Measurements from ENCODE around the gene MAP4K3.

The MAP4K3 gene

DNA sequence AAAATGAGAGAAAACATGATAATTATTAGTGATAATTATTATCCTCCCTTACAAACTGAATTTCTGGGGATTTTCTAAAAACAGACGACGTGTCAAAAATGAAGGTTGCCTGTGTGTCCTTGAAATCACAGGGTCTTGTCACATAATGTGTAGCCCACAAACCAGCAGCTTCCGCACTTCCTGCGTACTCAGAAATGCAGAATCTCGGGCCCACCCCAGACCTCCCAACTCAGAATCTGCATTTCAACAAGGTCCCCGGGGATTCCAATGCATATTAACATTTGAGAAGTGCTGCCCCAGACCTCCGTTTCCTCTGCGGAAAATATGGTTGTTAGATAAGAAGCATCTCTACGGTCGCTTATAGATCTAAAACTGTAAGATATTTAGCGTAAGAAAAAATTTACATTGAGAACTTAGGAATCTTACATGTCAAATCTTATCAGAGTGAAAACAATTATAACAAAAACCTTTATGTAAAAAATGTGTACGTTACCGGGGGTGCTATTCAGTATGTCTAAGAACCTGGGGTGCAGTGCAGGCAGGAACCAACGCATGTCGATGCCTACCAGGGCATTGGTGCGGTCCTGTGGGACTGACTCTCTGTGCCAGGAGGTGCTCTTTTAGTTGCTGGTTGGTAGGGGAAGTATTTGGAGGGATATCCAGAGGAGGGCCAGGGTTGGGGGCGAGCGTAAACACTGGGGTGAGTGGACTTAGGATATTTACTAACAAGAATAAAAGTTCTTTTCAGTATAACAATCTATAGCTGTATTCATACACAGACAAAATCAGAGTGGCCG, 208.5 kb downstream of the MAP4K3 start:
- DNase-seq, result peak; percentile 54

DNA sequence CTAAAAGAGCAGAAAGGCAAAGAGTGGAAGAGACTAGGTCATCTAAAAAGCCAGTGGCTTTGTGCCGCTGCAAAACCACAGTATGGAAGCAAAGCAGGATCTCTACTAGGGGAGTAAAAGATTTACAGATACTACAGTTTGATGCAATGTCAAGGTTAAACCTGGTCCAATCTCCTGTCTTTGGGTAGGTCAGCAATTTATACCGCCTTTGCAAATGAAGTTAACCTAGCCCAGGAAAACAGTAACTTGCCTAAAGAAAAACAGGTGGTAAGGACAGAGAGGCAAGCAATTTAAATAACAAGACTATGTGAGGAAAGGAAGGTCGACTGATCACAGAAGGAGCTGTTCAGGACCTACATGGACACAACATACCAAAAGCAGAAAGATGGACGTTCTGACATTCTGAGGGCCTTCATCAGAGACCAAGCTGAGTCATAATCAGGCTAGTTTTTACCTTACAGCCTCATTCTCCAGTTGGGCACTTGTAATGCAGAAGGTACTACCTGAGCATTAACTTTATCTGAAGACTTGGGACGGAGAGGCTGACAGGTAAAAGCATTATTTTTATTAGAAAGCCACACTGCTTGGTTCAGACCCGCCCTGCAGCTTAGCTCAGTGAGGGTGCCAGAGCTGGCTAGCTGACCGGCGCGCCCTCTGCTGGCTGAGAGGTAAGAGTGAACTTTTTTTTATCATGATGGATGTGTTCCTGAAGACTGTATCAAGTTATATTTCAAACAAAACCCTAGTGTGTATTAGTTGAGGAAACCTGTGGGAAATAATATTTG, 209.3 kb downstream of the MAP4K3 start:
- peak; percentile 86 for DNase-seq

GRCh38 chr2:39225567-39225966, 211.5 kb downstream of the MAP4K3 start:
- no peak for DNase-seq

DNA sequence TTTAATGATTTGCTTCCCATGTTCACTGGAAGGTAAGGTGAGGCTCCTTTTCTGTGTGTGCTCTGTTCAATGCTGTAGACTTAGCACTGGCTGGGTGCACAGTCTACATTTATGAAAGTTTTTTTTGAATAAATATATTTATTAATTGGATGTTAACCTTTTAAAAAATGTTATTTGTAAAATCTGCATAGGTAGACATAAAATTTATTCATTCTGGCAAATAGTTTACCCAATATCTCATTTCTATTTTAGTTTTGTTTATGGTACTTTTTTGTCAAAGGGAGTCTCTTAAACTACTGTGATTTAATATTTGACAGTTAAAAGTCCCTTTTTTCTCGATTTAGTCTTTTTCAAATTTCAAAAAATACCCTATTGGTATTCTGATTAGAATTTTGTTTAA, 213.2 kb downstream of the MAP4K3 start:
- no peak for DNase-seq

DNA sequence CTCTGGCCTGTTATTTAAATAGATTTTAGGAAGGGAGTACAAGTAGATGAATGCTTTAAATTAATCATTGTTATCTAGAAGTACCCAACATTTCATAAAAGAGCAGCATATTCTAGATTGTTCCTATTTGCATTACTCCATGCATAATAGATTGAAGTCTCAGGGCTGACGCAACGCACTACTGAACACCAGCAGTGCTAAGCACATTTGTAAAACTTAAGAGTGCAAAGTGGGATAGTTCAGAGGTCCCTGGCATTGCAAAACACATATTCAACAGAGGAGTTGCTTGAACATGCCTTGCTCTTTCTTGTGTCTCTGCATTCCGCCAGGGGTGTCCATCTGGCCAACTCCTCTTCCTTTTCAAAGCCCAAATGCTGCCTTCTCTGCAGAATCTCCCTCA, 215.6 kb downstream of the MAP4K3 start:
- DNase-seq, result no peak

DNA sequence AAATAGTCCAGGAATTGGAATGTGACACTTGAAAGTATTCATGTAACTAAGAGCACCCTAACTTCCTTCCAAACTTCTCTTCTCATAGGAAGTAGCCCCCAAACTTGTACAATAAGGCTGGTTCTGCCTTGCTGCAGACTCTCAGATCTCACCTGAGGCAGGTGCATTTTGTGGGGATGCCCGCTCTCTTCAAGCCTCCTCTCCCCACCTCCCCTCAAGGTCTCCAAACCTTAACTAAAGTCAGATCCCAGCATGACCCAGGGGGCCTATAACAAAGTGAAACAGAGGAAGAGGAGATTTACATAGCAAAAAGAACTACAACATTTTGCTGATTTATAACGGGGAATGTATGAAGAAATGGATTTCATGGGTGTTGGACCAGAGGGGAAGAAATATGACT, 216.9 kb downstream of the MAP4K3 start:
- DNase-seq, result no peak

- DNase-seq, result no peak
Measured at GRCh38 chr2:39218391-39218790, 218.7 kb downstream of the MAP4K3 start.

- DNase-seq, result no peak
Measured at GRCh38 chr2:39217192-39217550, 219.9 kb downstream of the MAP4K3 start.

GRCh38 chr2:39216346-39217191, 220.5 kb downstream of the MAP4K3 start:
- DNase-seq, result no peak

- DNase-seq, result no peak
Measured at GRCh38 chr2:39215545-39215944, 221.5 kb downstream of the MAP4K3 start.

DNA sequence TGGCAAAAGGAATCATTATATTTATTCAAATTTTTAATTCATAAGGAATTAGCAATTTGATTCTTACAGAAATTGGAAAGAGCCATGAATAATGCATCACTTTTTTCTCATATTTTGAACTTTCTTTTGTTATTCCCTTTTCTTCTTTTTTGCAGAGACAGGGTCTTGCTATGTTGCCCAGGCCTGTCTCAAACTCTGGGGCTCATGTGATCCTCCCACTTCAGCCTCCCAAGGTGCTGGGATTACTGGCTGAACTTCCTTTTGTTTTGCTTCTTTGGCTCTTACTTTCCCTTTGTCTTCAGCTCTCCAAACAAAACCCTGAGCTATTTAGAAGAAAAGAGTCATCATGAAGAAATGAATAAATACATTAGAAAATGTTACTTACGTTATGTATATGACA, 224.1 kb downstream of the MAP4K3 start:
- DNase-seq, result no peak

DNA sequence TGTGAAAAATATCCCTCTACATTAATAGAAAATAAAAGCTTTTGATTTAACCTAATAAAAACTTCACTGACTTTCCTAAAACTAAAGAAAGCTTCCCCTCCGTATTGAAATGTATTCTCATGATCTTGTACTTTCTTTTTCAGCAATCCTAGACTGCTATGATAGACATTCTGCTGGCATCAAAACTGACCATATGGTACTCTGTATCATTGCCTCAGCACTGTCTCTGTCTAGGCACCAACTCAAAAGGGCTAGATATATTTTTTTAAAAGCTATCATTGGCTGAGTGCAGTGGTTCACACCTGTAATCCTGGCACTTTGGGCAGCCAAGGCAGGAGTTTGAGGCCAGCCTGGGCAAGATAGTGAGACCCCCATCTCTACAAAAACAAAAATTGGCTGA, 226.2 kb downstream of the MAP4K3 start:
- no peak for DNase-seq

DNA sequence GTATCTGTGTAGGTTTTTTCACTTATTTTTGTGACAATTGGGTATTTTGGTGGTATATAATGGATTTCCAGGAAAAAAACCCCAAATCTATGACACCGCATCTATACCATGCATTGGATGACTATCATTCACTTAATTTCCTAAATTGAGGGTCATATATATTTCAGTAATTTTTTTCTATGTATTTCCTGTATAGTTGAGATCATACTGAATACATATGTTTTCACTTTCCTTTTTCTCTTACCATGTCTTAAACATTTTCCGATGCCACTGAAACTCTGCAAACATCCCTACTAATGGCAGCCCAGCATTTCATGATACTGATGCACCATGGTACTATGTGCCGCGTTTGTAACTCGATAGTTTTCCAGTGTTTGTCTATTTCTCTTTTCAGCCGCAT, 233.7 kb downstream of the MAP4K3 start:
- no peak for DNase-seq

- no peak for DNase-seq
Measured at GRCh38 chr2:39202639-39203369, 234.3 kb downstream of the MAP4K3 start.
